SK-N-SH treated with all-trans-retinoic acid at 6 μM for 48 hours (cell line): ENCODE measurements around the gene RPS14.

Experiments used
- OSR1 ChIP-seq: fragments of 250-450 bp; sonication (Bioruptor Pico); IDR thresholded peaks from 2 replicates; pipeline ENCODE4 v1.8.0; 2022; ENCODE audit warnings: moderate library complexity, mild to moderate bottlenecking, inconsistent platforms
- PPARA ChIP-seq: fragments of 250-450 bp; sonication (Bioruptor Pico); IDR thresholded peaks from 2 replicates; pipeline ENCODE4 v1.5.0; 2020; ENCODE audit warnings: mild to moderate bottlenecking, borderline replicate concordance
- ZFP30 ChIP-seq: fragments of 450-650 bp; formaldehyde crosslinking; IDR thresholded peaks from 2 replicates; pipeline ENCODE4 v1.5.0; 2022; ENCODE audit warnings: mild to moderate bottlenecking, moderate library complexity
- ZNF8 ChIP-seq: fragments of 450-650 bp; formaldehyde crosslinking; IDR thresholded peaks from 2 replicates; pipeline ENCODE4 v1.5.0; 2020; ENCODE audit warnings: mild to moderate bottlenecking, moderate library complexity
- TF ChIP-seq, protein P1 (sequence below): fragments of 250-450 bp; sonication (Bioruptor Pico); IDR thresholded peaks from 2 replicates; pipeline ENCODE4 v1.5.1; 2020; ENCODE audit warnings: low read depth, mild to moderate bottlenecking, moderate library complexity

- TF ChIP-seq ZNF8 (CRISPR knock-in tag) = no peak
- TF ChIP-seq OSR1 = no peak
- no peak for TF ChIP-seq ZFP30 (CRISPR knock-in tag)
- TF ChIP-seq, protein P1, sequence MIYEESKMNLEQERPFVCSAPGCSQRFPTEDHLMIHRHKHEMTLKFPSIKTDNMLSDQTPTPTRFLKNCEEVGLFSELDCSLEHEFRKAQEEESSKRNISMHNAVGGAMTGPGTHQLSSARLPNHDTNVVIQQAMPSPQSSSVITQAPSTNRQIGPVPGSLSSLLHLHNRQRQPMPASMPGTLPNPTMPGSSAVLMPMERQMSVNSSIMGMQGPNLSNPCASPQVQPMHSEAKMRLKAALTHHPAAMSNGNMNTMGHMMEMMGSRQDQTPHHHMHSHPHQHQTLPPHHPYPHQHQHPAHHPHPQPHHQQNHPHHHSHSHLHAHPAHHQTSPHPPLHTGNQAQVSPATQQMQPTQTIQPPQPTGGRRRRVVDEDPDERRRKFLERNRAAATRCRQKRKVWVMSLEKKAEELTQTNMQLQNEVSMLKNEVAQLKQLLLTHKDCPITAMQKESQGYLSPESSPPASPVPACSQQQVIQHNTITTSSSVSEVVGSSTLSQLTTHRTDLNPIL (CRISPR knock-in tag) = no peak
- no peak for TF ChIP-seq PPARA (CRISPR knock-in tag)
Measured at GRCh38 chr5:150444770-150445169, 4.8 kb downstream of the RPS14 start.
